GM12878 (cell line): Measurements from ENCODE around the gene CNTNAP2.

ENCODE experiments used
- EP300 ChIP-seq, 2 experiments: fragments of 150-350 bp in 1 of 2; IDR thresholded peaks; 2 replicates each; pipeline ENCODE4 v1.6.1; 2011 to 2012; ENCODE audit warnings: low read depth in 2 of 2, low read length in 2 of 2, borderline replicate concordance in 1 of 2, improper control_type of control experiment in 1 of 2, inconsistent platforms in 1 of 2; ENCODE audit not compliant: control insufficient read depth in 1 of 2
- SP1 ChIP-seq: IDR thresholded peaks from one replicate; pipeline ENCODE4 v1.6.1; 2011; ENCODE audit warnings: low read depth, low read length

DNA sequence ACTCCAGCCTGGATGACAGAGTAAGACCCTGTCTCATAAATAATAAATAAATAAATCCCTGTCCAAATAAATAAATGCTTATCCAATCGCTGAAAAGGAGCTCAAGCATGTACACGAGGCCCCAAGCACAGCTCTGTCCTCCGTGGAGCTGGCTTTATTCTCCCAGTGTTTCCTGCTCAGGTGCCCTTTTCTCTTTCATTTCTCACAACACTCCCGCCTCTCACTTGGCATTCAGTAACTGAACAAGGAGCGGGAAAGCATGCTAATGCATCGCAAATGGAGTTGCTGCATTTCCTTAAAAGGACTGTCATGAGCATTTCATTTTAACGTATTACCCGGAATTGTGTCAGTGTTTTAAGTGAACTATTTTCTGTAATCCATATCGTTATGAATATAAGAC is 2263.1 kb downstream of the CNTNAP2 start:
- TF ChIP-seq EP300 (IDR thresholded peaks at IDR 0.05; ENCODE audit: borderline replicate concordance in 1 of 2, control insufficient read depth in 1 of 2, low read depth in 2 of 2, low read length in 2 of 2) (no peak), SP1 (no peak)
